Smooth muscle cell (in vitro differentiated cells): ENCODE results near the gene POLA1. TPM values are rescaled to one million over a fixed set of nuclear protein-coding genes. Genes with fewer than 3 reads are reported as not detected.

ENCODE experiments used
- DNase-seq: peaks from one replicate; lab custom pipeline; 2025; ENCODE audit not compliant: unreplicated experiment; lab: John Stamatoyannopoulos, UW
- H2AFZ ChIP-seq: fragments of 200-600 bp; sonication (generic); 2 replicates; pipeline ENCODE4 v1.6.0; 2016; ENCODE audit warnings: antibody characterized with exemption, low read depth, mild to moderate bottlenecking
- H3F3A ChIP-seq: fragments of 200-600 bp; sonication (generic); 2 replicates; pipeline ENCODE4 v1.6.0; 2017; ENCODE audit warnings: antibody characterized with exemption, low read depth
- H3K27ac ChIP-seq: fragments of 200-600 bp; sonication (generic); 2 replicates; pipeline ENCODE4 v1.5.1; 2016; ENCODE audit warnings: low read depth, mild to moderate bottlenecking
- H3K27me3 ChIP-seq: fragments of 200-600 bp; sonication (generic); 2 replicates; pipeline ENCODE4 v1.6.1; 2016; ENCODE audit warnings: low read depth, mild to moderate bottlenecking
- H3K36me3 ChIP-seq: fragments of 200-600 bp; sonication (generic); 2 replicates; pipeline ENCODE4 v1.5.1; 2016; ENCODE audit warnings: low read depth
- H3K4me1 ChIP-seq: fragments of 200-600 bp; sonication (generic); 2 replicates; pipeline ENCODE4 v1.5.1; 2016; ENCODE audit warnings: low read depth
- H3K4me2 ChIP-seq: fragments of 200-600 bp; sonication (generic); 2 replicates; pipeline ENCODE4 v1.6.0; 2016; ENCODE audit warnings: mild to moderate bottlenecking
- H3K4me3 ChIP-seq: fragments of 200-600 bp; sonication (generic); 2 replicates; pipeline ENCODE4 v1.5.1; 2016; ENCODE audit warnings: mild to moderate bottlenecking
- H3K79me2 ChIP-seq: fragments of 200-600 bp; sonication (generic); 2 replicates; pipeline ENCODE4 v1.6.0; 2016; ENCODE audit warnings: low read depth, mild to moderate bottlenecking
- H3K9ac ChIP-seq: fragments of 200-600 bp; sonication (generic); 2 replicates; pipeline ENCODE4 v1.6.0; 2016; ENCODE audit warnings: low read depth
- H3K9me3 ChIP-seq: fragments of 200-600 bp; sonication (generic); replicated peaks from 2 replicates; pipeline ENCODE4 v1.5.1; 2016; ENCODE audit warnings: low read depth
- H4K20me1 ChIP-seq: fragments of 200-600 bp; sonication (generic); 2 replicates; pipeline ENCODE4 v1.6.0; 2016; ENCODE audit warnings: low read depth
- WGBS: methylation state at CpG from one replicate; pipeline ENCODE4 v1.1.7; 2016; ENCODE audit warnings: low lambda C conversion rate; 5-methylcytosine and 5-hydroxymethylcytosine counted together
- polyA plus RNA-seq: library from polyadenylated mRNA; unstranded; fragments of >200 nt; fragmentation: Nextera tagmentation; extraction: Ambion mirVana; gene quantifications from 2 replicates; pipeline ENCODE4 v1.2.1, GENCODE V29; 2016
- total RNA-seq: library from RNA; depleted of rRNA; stranded (reverse); fragments of >200 nt; gene quantifications from 2 replicates; pipeline ENCODE4 v1.2.3, GENCODE V29; 2014
- TF ChIP-seq, protein P1 (sequence below): fragments of 200-600 bp; sonication (generic); IDR thresholded peaks from 2 replicates; pipeline ENCODE4 v1.5.1; 2017; ENCODE audit warnings: borderline replicate concordance, mild to moderate bottlenecking, antibody characterized with exemption; ENCODE audit not compliant: insufficient read depth, poor library complexity, severe bottlenecking

Gene POLA1
- total and polyA plus RNA-seq, 2 experiments from 2014 or later, result 5.4 to 11.7 TPM

GRCh38 chrX:24993879-24994278 is 300.2 kb downstream of the POLA1 start:
- H3K4me3 ChIP-seq, result no peak overlapping the region
- H3K27me3 ChIP-seq, result peaks cover 24% of the 10 kb centered on the region
- TF ChIP-seq, protein P1, sequence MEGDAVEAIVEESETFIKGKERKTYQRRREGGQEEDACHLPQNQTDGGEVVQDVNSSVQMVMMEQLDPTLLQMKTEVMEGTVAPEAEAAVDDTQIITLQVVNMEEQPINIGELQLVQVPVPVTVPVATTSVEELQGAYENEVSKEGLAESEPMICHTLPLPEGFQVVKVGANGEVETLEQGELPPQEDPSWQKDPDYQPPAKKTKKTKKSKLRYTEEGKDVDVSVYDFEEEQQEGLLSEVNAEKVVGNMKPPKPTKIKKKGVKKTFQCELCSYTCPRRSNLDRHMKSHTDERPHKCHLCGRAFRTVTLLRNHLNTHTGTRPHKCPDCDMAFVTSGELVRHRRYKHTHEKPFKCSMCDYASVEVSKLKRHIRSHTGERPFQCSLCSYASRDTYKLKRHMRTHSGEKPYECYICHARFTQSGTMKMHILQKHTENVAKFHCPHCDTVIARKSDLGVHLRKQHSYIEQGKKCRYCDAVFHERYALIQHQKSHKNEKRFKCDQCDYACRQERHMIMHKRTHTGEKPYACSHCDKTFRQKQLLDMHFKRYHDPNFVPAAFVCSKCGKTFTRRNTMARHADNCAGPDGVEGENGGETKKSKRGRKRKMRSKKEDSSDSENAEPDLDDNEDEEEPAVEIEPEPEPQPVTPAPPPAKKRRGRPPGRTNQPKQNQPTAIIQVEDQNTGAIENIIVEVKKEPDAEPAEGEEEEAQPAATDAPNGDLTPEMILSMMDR, result no peak
- no peak overlapping the region for H3K9ac ChIP-seq
- H2AFZ ChIP-seq, result no peak overlapping the region
- WGBS, result 71% methylated on average over 8 of the region's 8 CpGs
- no peaks in the 10 kb centered on the region for H3K79me2 ChIP-seq
- H3K9me3 ChIP-seq, result no peaks in the 10 kb centered on the region
- DNase-seq, result no peak
- H3K36me3 ChIP-seq, result no peaks in the 10 kb centered on the region
- H3K4me1 ChIP-seq, result peaks cover 64% of the 10 kb centered on the region
- no peaks in the 10 kb centered on the region for H4K20me1 ChIP-seq
- no peaks in the 10 kb centered on the region for H3F3A ChIP-seq
- H3K4me2 ChIP-seq, result no peak overlapping the region
- no peak overlapping the region for H3K27ac ChIP-seq

GRCh38 chrX:24996096-24996709 is 302.5 kb downstream of the POLA1 start:
- H2AFZ ChIP-seq, result no peak overlapping the region
- H4K20me1 ChIP-seq, result no peaks in the 10 kb centered on the region
- TF ChIP-seq, protein P1, result no peak
- H3K27me3 ChIP-seq, result peaks cover 48% of the 10 kb centered on the region
- no peak overlapping the region for H3K4me2 ChIP-seq
- no peaks in the 10 kb centered on the region for H3F3A ChIP-seq
- H3K4me3 ChIP-seq, result no peak overlapping the region
- no peaks in the 10 kb centered on the region for H3K9me3 ChIP-seq
- H3K79me2 ChIP-seq, result no peaks in the 10 kb centered on the region
- H3K27ac ChIP-seq, result no peak overlapping the region
- peaks cover 66% of the 10 kb centered on the region for H3K4me1 ChIP-seq
- H3K9ac ChIP-seq, result no peak overlapping the region
- no peaks in the 10 kb centered on the region for H3K36me3 ChIP-seq
- no peak for DNase-seq
- 66% methylated on average over 5 of the region's 5 CpGs for WGBS

GRCh38 chrX:24999511-24999910 is 305.8 kb downstream of the POLA1 start:
- TF ChIP-seq, protein P1, result no peak
- no peaks in the 10 kb centered on the region for H3K9me3 ChIP-seq
- no peak overlapping the region for H3K9ac ChIP-seq
- no peak for DNase-seq
- no peaks in the 10 kb centered on the region for H3F3A ChIP-seq
- no peak overlapping the region for H3K4me2 ChIP-seq
- peaks cover 80% of the 10 kb centered on the region for H3K4me1 ChIP-seq
- H3K27me3 ChIP-seq, result peaks cover 81% of the 10 kb centered on the region
- no peaks in the 10 kb centered on the region for H4K20me1 ChIP-seq
- no peaks in the 10 kb centered on the region for H3K79me2 ChIP-seq
- H3K27ac ChIP-seq, result no peak overlapping the region
- 58% methylated on average over 8 of the region's 8 CpGs for WGBS
- no peak overlapping the region for H3K4me3 ChIP-seq
- no peaks in the 10 kb centered on the region for H3K36me3 ChIP-seq
- H2AFZ ChIP-seq, result no peak overlapping the region
